Astrocyte (in vitro differentiated cells and primary cell): ENCODE measurements around the gene SCARF2. TPM values are rescaled to one million over a fixed set of nuclear protein-coding genes. Genes with fewer than 3 reads are reported as not detected.
"Not testable (repeated sequence)": the region's sequence is repeated elsewhere in the genome, so short reads cannot be mapped to it uniquely, and the experiment has no call there.

Experiments
- DNase-seq: peaks from one replicate; pipeline ENCODE4 v3.0.0-alpha.2; 2010; ENCODE audit warnings: low read depth
- FAIRE-seq: peaks from 2 replicates; lab custom pipeline; 2011; peaks lifted over from hg19 to GRCh38; lab: Jason Lieb, UNC
- H2AFZ ChIP-seq: 2 replicates; pipeline ENCODE4 v1.6.0; 2012; ENCODE audit warnings: low read depth, low read length, inconsistent platforms
- H3K27ac ChIP-seq: 2 replicates; pipeline ENCODE4 v1.5.1; 2011; ENCODE audit warnings: low read depth, low read length, inconsistent platforms
- H3K27me3 ChIP-seq: 2 replicates; pipeline ENCODE4 v1.6.0; 2011; ENCODE audit warnings: low read length, inconsistent platforms; ENCODE audit not compliant: insufficient read depth
- H3K36me3 ChIP-seq: 2 replicates; pipeline ENCODE4 v1.5.1; 2011; ENCODE audit warnings: low read length, inconsistent platforms; ENCODE audit not compliant: insufficient read depth
- H3K4me1 ChIP-seq: 2 replicates; pipeline ENCODE4 v1.5.1; 2011; ENCODE audit warnings: low read length, inconsistent platforms; ENCODE audit not compliant: insufficient read depth
- H3K4me2 ChIP-seq: 2 replicates; pipeline ENCODE4 v1.6.0; 2012; ENCODE audit warnings: low read length, inconsistent platforms
- H3K4me3 ChIP-seq: 2 replicates; pipeline ENCODE4 v1.5.1; 2011; ENCODE audit warnings: low read depth, mild to moderate bottlenecking, low read length, inconsistent platforms; ENCODE audit not compliant: insufficient read depth
- H3K79me2 ChIP-seq: 2 replicates; pipeline ENCODE4 v1.6.0; 2012; ENCODE audit warnings: mild to moderate bottlenecking, low read length, inconsistent platforms; ENCODE audit not compliant: insufficient read depth
- H3K9ac ChIP-seq: 2 replicates; pipeline ENCODE4 v1.6.0; 2012; ENCODE audit warnings: mild to moderate bottlenecking, low read length, inconsistent platforms
- H3K9me3 ChIP-seq: 2 replicates; pipeline ENCODE4 v1.5.1; 2012; ENCODE audit warnings: low read depth, mild to moderate bottlenecking, low read length, inconsistent platforms; ENCODE audit not compliant: insufficient read depth
- H4K20me1 ChIP-seq: 2 replicates; pipeline ENCODE4 v1.6.0; 2012; ENCODE audit warnings: low read length, inconsistent platforms; ENCODE audit not compliant: insufficient read depth
- H3K27ac Mint-ChIP-seq: one replicate; pipeline ENCODE4 v1.8.0; 2021; ENCODE audit warnings: mild to moderate bottlenecking, mixed read lengths; ENCODE audit not compliant: unreplicated experiment
- H3K27me3 Mint-ChIP-seq: one replicate; pipeline ENCODE4 v1.8.0; 2021; ENCODE audit warnings: low read depth, mixed read lengths; ENCODE audit not compliant: unreplicated experiment
- H3K36me3 Mint-ChIP-seq: one replicate; pipeline ENCODE4 v1.8.0; 2021; ENCODE audit warnings: low read depth, mixed read lengths; ENCODE audit not compliant: unreplicated experiment
- H3K4me1 Mint-ChIP-seq: one replicate; pipeline ENCODE4 v1.8.0; 2021; ENCODE audit warnings: low read depth, mixed read lengths; ENCODE audit not compliant: unreplicated experiment
- H3K4me3 Mint-ChIP-seq: one replicate; pipeline ENCODE4 v1.8.0; 2021; ENCODE audit warnings: mild to moderate bottlenecking, moderate library complexity, mixed read lengths; ENCODE audit not compliant: unreplicated experiment
- H3K9me3 Mint-ChIP-seq: one replicate; pipeline ENCODE4 v1.8.0; 2021; ENCODE audit warnings: mild to moderate bottlenecking, mixed read lengths; ENCODE audit not compliant: unreplicated experiment
- CTCF ChIP-seq: IDR thresholded peaks from 2 replicates; pipeline ENCODE4 v1.5.1; 2011; ENCODE audit warnings: low read depth, mild to moderate bottlenecking, inconsistent platforms, low read length, moderate library complexity; ENCODE audit not compliant: insufficient read depth
- EZH2 ChIP-seq: IDR thresholded peaks from 2 replicates; pipeline ENCODE4 v1.6.1; 2012; ENCODE audit warnings: mild to moderate bottlenecking, low read length, inconsistent platforms; ENCODE audit not compliant: insufficient read depth
- total RNA-seq: library from RNA; stranded (reverse); gene quantifications from 2 replicates; pipeline ENCODE4 v1.2.1, GENCODE V29; 2021

The SCARF2 gene
- total RNA-seq, 1 donor from 2014 or later, result 17.3 TPM

- DNase-seq (no peak), FAIRE-seq (no peak)
- Histone ChIP-seq H2AFZ (no peak overlapping the region), H3K9me3 (no peaks in the 10 kb centered on the region), H3K4me2 (no peak overlapping the region), H3K79me2 (peaks cover 13% of the 10 kb centered on the region), H3K4me3 (no peak overlapping the region), H3K9ac (no peak overlapping the region), H3K27ac (no peak overlapping the region), H4K20me1 (peaks cover 26% of the 10 kb centered on the region), H3K4me1 (no peaks in the 10 kb centered on the region), H3K27me3 (no peaks in the 10 kb centered on the region), H3K36me3 (peaks cover 2% of the 10 kb centered on the region)
- TF ChIP-seq CTCF, result no peak
- TF ChIP-seq EZH2, result no peak
- H3K4me3 Mint-ChIP-seq, result no peak overlapping the region
- H3K9me3 Mint-ChIP-seq, result no peaks in the 10 kb centered on the region
- peaks cover 25% of the 10 kb centered on the region for H3K36me3 Mint-ChIP-seq
- H3K27me3 Mint-ChIP-seq, result no peaks in the 10 kb centered on the region
- H3K4me1 Mint-ChIP-seq, result peaks cover 7% of the 10 kb centered on the region
- H3K27ac Mint-ChIP-seq, result no peak overlapping the region
Measured at GRCh38 chr22:20484948-20485683, 47.5 kb upstream of the SCARF2 start.

GRCh38 chr22:20483771-20484170, 46.1 kb upstream of the SCARF2 start:
- Histone ChIP-seq H3K79me2 (peaks cover under 1% of the 10 kb centered on the region), H2AFZ (no peak overlapping the region), H3K36me3 (peaks cover 2% of the 10 kb centered on the region), H3K4me2 (no peak overlapping the region), H3K27ac (no peak overlapping the region), H3K27me3 (no peaks in the 10 kb centered on the region), H3K9ac (no peak overlapping the region), H3K4me3 (no peak overlapping the region), H3K9me3 (no peaks in the 10 kb centered on the region), H4K20me1 (peaks cover 17% of the 10 kb centered on the region), H3K4me1 (no peaks in the 10 kb centered on the region)
- H3K9me3 Mint-ChIP-seq, result no peaks in the 10 kb centered on the region
- H3K27me3 Mint-ChIP-seq, result no peaks in the 10 kb centered on the region
- FAIRE-seq (no peak), DNase-seq (no peak)
- peaks cover 7% of the 10 kb centered on the region for H3K4me1 Mint-ChIP-seq
- TF ChIP-seq EZH2 (no peak), CTCF (no peak)
- H3K4me3 Mint-ChIP-seq, result no peak overlapping the region
- H3K36me3 Mint-ChIP-seq, result peaks cover 22% of the 10 kb centered on the region
- no peak overlapping the region for H3K27ac Mint-ChIP-seq

- H3K4me3 ChIP-seq, H3K9me3 Mint-ChIP-seq, H3K4me2 ChIP-seq, FAIRE-seq, H3K27me3 Mint-ChIP-seq, H3K27me3 ChIP-seq, DNase-seq, H3K9ac ChIP-seq, H3K4me1 ChIP-seq, H3K27ac ChIP-seq, H3K4me3 Mint-ChIP-seq, H3K4me1 Mint-ChIP-seq, H3K9me3 ChIP-seq, H3K27ac Mint-ChIP-seq, H3K36me3 ChIP-seq, H3K79me2 ChIP-seq, H2AFZ ChIP-seq: not testable (repeated sequence)
- peaks cover 16% of the 10 kb centered on the region for H3K36me3 Mint-ChIP-seq
- peaks cover 13% of the 10 kb centered on the region for H4K20me1 ChIP-seq
Measured at GRCh38 chr22:20483143-20483506, 45.5 kb upstream of the SCARF2 start.
